K562 (cell line): ENCODE results near the gene PRR16. TPM values are rescaled to one million over a fixed set of nuclear protein-coding genes. Genes with fewer than 3 reads are reported as not detected.

ENCODE experiments used
- ATAC-seq: fragments of 200-7000 bp; cut with Tn5 transposase; 3 replicates; pipeline ENCODE4 v1.9.1; 2020; ENCODE audit warnings: moderate library complexity
- BruUV-seq: library from RNA; stranded (reverse); fragments of 400-500 nt; replicated peaks from 2 replicates; lab custom pipeline; 2021; lab: Mats Ljungman, UMichigan
- CTCF ChIA-PET: fragments of 300-600 bp; formaldehyde crosslinking; extraction: SDS; loops from one replicate; lab custom pipeline; 2021; ENCODE audit warnings: low intra/inter-chr PET ratio; lab: Yijun Ruan, JAX
- POLR2A ChIA-PET: fragments of 300-600, 350-650 bp; sonication (Branson Sonifier 250); formaldehyde crosslinking; extraction: SDS; loops from one replicate; lab custom pipeline; 2021; ENCODE audit warnings: antibody characterized with exemption, inconsistent platforms; lab: Yijun Ruan, JAX
- DNase-seq, 4 experiments: peaks; one replicate each; pipeline versions ENCODE4 v3.0.0 to v3.0.0-alpha.2; 2011 to 2018; ENCODE audit warnings: low spot score in 3 of 4, mixed read lengths in 3 of 4; ENCODE audit errors: extremely low read depth in 1 of 4
- FAIRE-seq: peaks from 2 replicates; lab custom pipeline; 2011; peaks lifted over from hg19 to GRCh38; lab: Jason Lieb, UNC
- H2AFZ ChIP-seq: 2 replicates; pipeline ENCODE4 v1.6.0; 2011; ENCODE audit warnings: low read depth, low read length, control low read depth, inconsistent platforms
- H3K27ac ChIP-seq: fragments of 200-600 bp; 3 replicates; pipeline ENCODE4 v1.8.0; 2011; ENCODE audit warnings: low read depth, mild to moderate bottlenecking, control low read depth, inconsistent platforms, low read length, moderate library complexity, mixed read lengths; ENCODE audit errors: extremely low read depth
- H3K27me3 ChIP-seq, 2 experiments: fragments of 300-600 bp in 1 of 2; 2 replicates in 1 of 2; 3 replicates in 1 of 2; pipeline versions ENCODE4 v1.6.0 to v1.8.0; 2011; ENCODE audit warnings: inconsistent platforms in 2 of 2, low read length in 2 of 2, mild to moderate bottlenecking in 1 of 2, mixed read lengths in 1 of 2, moderate library complexity in 1 of 2; ENCODE audit not compliant: control insufficient read depth in 2 of 2, insufficient read depth in 2 of 2
- H3K36me3 ChIP-seq: fragments of 300-600 bp; 3 replicates; pipeline ENCODE4 v1.8.0; 2011; ENCODE audit warnings: mild to moderate bottlenecking, low read length, inconsistent platforms; ENCODE audit not compliant: control insufficient read depth, insufficient read depth
- H3K4me1 ChIP-seq, 2 experiments: fragments of 200-600 bp in 1 of 2; replicated peaks in 1 of 2; 2 replicates in 1 of 2; 3 replicates in 1 of 2; pipeline versions ENCODE4 v1.5.1 to v1.8.0; 2011; ENCODE audit warnings: inconsistent platforms in 2 of 2, low read length in 2 of 2, mild to moderate bottlenecking in 1 of 2, mixed read lengths in 1 of 2, moderate library complexity in 1 of 2; ENCODE audit not compliant: control insufficient read depth in 2 of 2, insufficient read depth in 2 of 2
- H3K4me2 ChIP-seq: 2 replicates; pipeline ENCODE4 v1.6.1; 2011; ENCODE audit warnings: low read length, control low read depth, inconsistent platforms, mixed read lengths; ENCODE audit not compliant: insufficient read depth
- H3K4me3 ChIP-seq: fragments of 200-600 bp; sonication (generic), shearing (Covaris generic); 2 replicates; pipeline ENCODE4 v1.5.1; 2016; ENCODE audit warnings: control low read depth, inconsistent platforms
- H3K79me2 ChIP-seq: fragments of 200-600 bp; 3 replicates; pipeline ENCODE4 v1.8.0; 2011; ENCODE audit warnings: low read length, inconsistent platforms; ENCODE audit not compliant: control insufficient read depth, insufficient read depth
- H3K9ac ChIP-seq, 2 experiments: 2 replicates each; pipeline versions ENCODE4 v1.6.0 to v1.6.1; 2011; ENCODE audit warnings: low read depth in 2 of 2, low read length in 2 of 2, control low read depth in 1 of 2, inconsistent platforms in 1 of 2, mild to moderate bottlenecking in 1 of 2, mixed read lengths in 1 of 2; ENCODE audit not compliant: insufficient read depth in 1 of 2
- H3K9me1 ChIP-seq: one replicate; pipeline ENCODE4 v1.6.0; 2011; ENCODE audit warnings: inconsistent platforms, mild to moderate bottlenecking, low read length, moderate library complexity; ENCODE audit not compliant: control insufficient read depth, insufficient read depth
- H3K9me3 ChIP-seq: replicated peaks from 2 replicates; pipeline ENCODE4 v1.5.1; 2011; ENCODE audit warnings: low read depth, low read length, inconsistent platforms; ENCODE audit not compliant: control insufficient read depth, insufficient read depth
- H4K20me1 ChIP-seq: replicated peaks from 2 replicates; pipeline ENCODE4 v1.6.1; 2011; ENCODE audit warnings: low read length, inconsistent platforms, mixed read lengths; ENCODE audit not compliant: control insufficient read depth, insufficient read depth
- ATF3 ChIP-seq, 2 experiments: fragments of 450-650 bp in 1 of 2; sonication (generic) in 1 of 2; formaldehyde crosslinking in 1 of 2; IDR thresholded peaks in 1 of 2; conservative IDR thresholded peaks in 1 of 2; 2 replicates each; pipeline versions ENCODE4 v1.6.1 to v1.8.1; 2016 to 2023; ENCODE audit warnings: mild to moderate bottlenecking in 2 of 2, moderate library complexity in 2 of 2, inconsistent platforms in 1 of 2, missing genetic modification reagents in 1 of 2
- CBFA2T3 ChIP-seq: fragments of 450-650 bp; IDR thresholded peaks from 2 replicates; pipeline ENCODE4 v1.6.1; 2017
- CREB3L1 ChIP-seq: fragments of 450-650 bp; IDR thresholded peaks from 2 replicates; pipeline ENCODE4 v1.6.1; 2014; ENCODE audit warnings: low read depth, mild to moderate bottlenecking, moderate library complexity, borderline replicate concordance
- DLX4 ChIP-seq: fragments of 250-450 bp; sonication (Bioruptor Pico); IDR thresholded peaks from 2 replicates; pipeline ENCODE4 v1.6.1; 2021; ENCODE audit warnings: mild to moderate bottlenecking
- MITF ChIP-seq: IDR thresholded peaks from 2 replicates; pipeline ENCODE4 v1.6.1; 2014; ENCODE audit warnings: antibody characterized with exemption
- MTF1 ChIP-seq: fragments of 250-450 bp; sonication (Bioruptor Pico); IDR thresholded peaks from 2 replicates; pipeline ENCODE4 v1.9.0; 2021; ENCODE audit warnings: moderate library complexity, mild to moderate bottlenecking, inconsistent platforms, borderline replicate concordance
- NR1H2 ChIP-seq: sonication (generic); formaldehyde crosslinking; IDR thresholded peaks from 2 replicates; pipeline ENCODE4 v1.4.0; 2020; ENCODE audit warnings: mild to moderate bottlenecking, missing genetic modification reagents
- PHF8 ChIP-seq: fragments of 200-600 bp; sonication (generic); IDR thresholded peaks from 2 replicates; pipeline ENCODE4 v1.6.1; 2012; ENCODE audit warnings: mixed run types, mild to moderate bottlenecking, inconsistent platforms, low read length, moderate library complexity, borderline replicate concordance
- RBFOX2 ChIP-seq: fragments of 200-400 bp; formaldehyde crosslinking; IDR thresholded peaks from 2 replicates; pipeline ENCODE4 v1.6.1; 2017; ENCODE audit warnings: low read depth, mild to moderate bottlenecking, low read length, moderate library complexity
- XRCC5 ChIP-seq: fragments of 200-400 bp; formaldehyde crosslinking; IDR thresholded peaks from 2 replicates; pipeline ENCODE4 v1.6.1; 2017; ENCODE audit warnings: low read depth, mild to moderate bottlenecking, low read length
- ZBTB43 ChIP-seq: sonication (generic); formaldehyde crosslinking; IDR thresholded peaks from 2 replicates; pipeline ENCODE4 v1.8.0; 2023; ENCODE audit warnings: mild to moderate bottlenecking, missing genetic modification reagents
- ZBTB49 ChIP-seq: sonication (generic); formaldehyde crosslinking; IDR thresholded peaks from 2 replicates; pipeline ENCODE4 v1.8.0; 2022; ENCODE audit warnings: missing genetic modification reagents, mild to moderate bottlenecking, borderline replicate concordance
- in situ Hi-C: fragments of 300-500 bp; cut with MboI; formaldehyde crosslinking; loops from 4 replicates; pipeline ENCODE4 v1.15.0; 2018; ENCODE audit warnings: inconsistent platforms, mixed read lengths
- intact Hi-C: fragments of 100-400 bp; cut with micrococcal nuclease; formaldehyde crosslinking; loops from 2 replicates; pipeline ENCODE4 v1.14.2; 2022
- polyA plus RNA-seq, 8 experiments: library from polyadenylated mRNA; depleted of rRNA in 4 of 8; stranded (reverse) in 5 of 8; unstranded in 3 of 8; fragments of >200 nt; fragmentation: Nextera tagmentation in 2 of 8; fragmentation: Illumina TruSeq in 1 of 8; extraction: Ambion mirVana in 2 of 8; extraction: Trizol in 1 of 8; gene quantifications; 2 replicates each; pipeline versions ENCODE4 v1.2.1 to v1.2.3, GENCODE V29; 2011 to 2014; ENCODE audit warnings: inconsistent platforms in 1 of 8, missing spikeins in 1 of 8
- total RNA-seq, 7 experiments: library from RNA; depleted of rRNA in 6 of 7; stranded (reverse); fragments of >200 nt in 6 of 7; fragmentation: Illumina TruSeq in 2 of 7; extraction: Trizol in 2 of 7; gene quantifications; 2 replicates each; pipeline versions ENCODE4 v1.2.1 to v1.2.3, GENCODE V29; 2011 to 2021; ENCODE audit warnings: low replicate concordance in 1 of 7

The PRR16 gene
- total and polyA plus RNA-seq, 9 of the 15 experiments (the other 6 are each of a cell fraction or from before 2014, with no cell fraction given), result 0.61 to 10.1 (median 3.3) TPM

- TF ChIP-seq ATF3 (IDR thresholded peaks at IDR 0.05), result no peak
- no peak for TF ChIP-seq ATF3 (CRISPR knock-in tag; conservative IDR thresholded peaks at IDR 0.05)
- no peak for TF ChIP-seq XRCC5
- no peak for TF ChIP-seq NR1H2 (CRISPR knock-in tag)
- TF ChIP-seq RBFOX2, result no peak
- TF ChIP-seq CBFA2T3, result no peak
- TF ChIP-seq, all 486 proteins: peak for 0
These were observed 7.9 kb downstream of the PRR16 start (continued) for GRCh38 chr5:120471971-120472370.

- CTCF ChIA-PET, result interaction anchor here (0.6 kb wide), 1 partner anchor 537 kb away, joined by 3 read pairs; no protein-coding TSS in a partner anchor
- no peaks in the 10 kb centered on the region for H3K9me3 ChIP-seq
- H3K79me2 ChIP-seq, result peaks cover 54% of the 10 kb centered on the region
- in situ Hi-C loops (no loop called here), intact Hi-C loops (no loop called here)
- no TSS peak for BruUV-seq
- H3K9ac ChIP-seq, result no peak overlapping the region
- H3K4me1 ChIP-seq, result 0 out of 5 replicates have a peak, but pooled peaks cover 0 to 2% of the 10 kb centered on the region in 2 experiments
- FAIRE-seq, result no peak
- POLR2A ChIA-PET, result interaction anchor here (1.5 kb wide), 1 partner anchor 8 kb away, joined by 5 read pairs; no protein-coding TSS in a partner anchor
- H3K36me3 ChIP-seq, result no peaks in the 10 kb centered on the region
- no peak overlapping the region for H3K4me3 ChIP-seq
- DNase-seq, result no peak
- H3K9me1 ChIP-seq, result no peaks in the 10 kb centered on the region
- no peaks in the 10 kb centered on the region for H4K20me1 ChIP-seq
- ATAC-seq, result no peak
- H3K4me2 ChIP-seq, result no peak overlapping the region
- no peak overlapping the region for H2AFZ ChIP-seq
- no peak overlapping the region; the same call in 2 of the 3 replicates for H3K27ac ChIP-seq
- no peaks in the 10 kb centered on the region for H3K27me3 ChIP-seq
- TF ChIP-seq MTF1 (CRISPR knock-in tag), result no peak
- TF ChIP-seq MITF, result no peak
- no peak for TF ChIP-seq CREB3L1
- no peak for TF ChIP-seq PHF8
- TF ChIP-seq ZBTB49 (CRISPR knock-in tag), result no peak
- no peak for TF ChIP-seq ZBTB43
- TF ChIP-seq DLX4, result no peak
These were observed 8.8 kb downstream of the PRR16 start for GRCh38 chr5:120472911-120473310.
